MM.1S (cell line): ENCODE results near the gene PDE6G.

Experiments
- DNase-seq: peaks from one replicate; pipeline ENCODE4 v3.0.0-alpha.2; 2015
- H2AFZ ChIP-seq: fragments of 300-600 bp; sonication (generic); 2 replicates; pipeline ENCODE4 v1.6.0; 2016; ENCODE audit warnings: antibody characterized with exemption, low read length
- H3F3A ChIP-seq: fragments of 300-600 bp; sonication (generic); 2 replicates; pipeline ENCODE4 v1.6.1; 2016; ENCODE audit warnings: mild to moderate bottlenecking, antibody characterized with exemption, low read length, moderate library complexity, mixed read lengths; ENCODE audit not compliant: insufficient read depth
- H3K27ac ChIP-seq: fragments of 300-600 bp; sonication (generic); 2 replicates; pipeline ENCODE4 v1.5.1; 2016; ENCODE audit warnings: mild to moderate bottlenecking, low read length
- H3K27me3 ChIP-seq: fragments of 300-600 bp; sonication (generic); replicated peaks from 2 replicates; pipeline ENCODE4 v1.6.0; 2016; ENCODE audit warnings: low read length; ENCODE audit not compliant: insufficient read depth
- H3K36me3 ChIP-seq: fragments of 300-600 bp; sonication (generic); replicated peaks from 2 replicates; pipeline ENCODE4 v1.6.1; 2016; ENCODE audit warnings: mild to moderate bottlenecking, low read length, mixed read lengths; ENCODE audit not compliant: insufficient read depth
- H3K4me1 ChIP-seq: fragments of 300-600 bp; sonication (generic); 2 replicates; pipeline ENCODE4 v1.6.1; 2016; ENCODE audit warnings: low read length, mixed read lengths
- H3K4me2 ChIP-seq: fragments of 300-600 bp; sonication (generic); 2 replicates; pipeline ENCODE4 v1.6.0; 2016; ENCODE audit warnings: low read depth, low read length
- H3K4me3 ChIP-seq: fragments of 300-600 bp; sonication (generic); 2 replicates; pipeline ENCODE4 v1.5.1; 2016; ENCODE audit warnings: low read length, mixed read lengths
- H3K79me2 ChIP-seq: fragments of 300-600 bp; sonication (generic); 2 replicates; pipeline ENCODE4 v1.6.1; 2016; ENCODE audit warnings: mixed run types, low read length, mixed read lengths
- H3K9ac ChIP-seq: fragments of 300-600 bp; sonication (generic); 2 replicates; pipeline ENCODE4 v1.6.1; 2016; ENCODE audit warnings: low read length, mixed read lengths
- H3K9me2 ChIP-seq: fragments of 300-600 bp; sonication (generic); replicated peaks from 2 replicates; pipeline ENCODE4 v1.6.1; 2016; ENCODE audit warnings: mild to moderate bottlenecking, low read length, mixed read lengths; ENCODE audit not compliant: insufficient read depth
- H3K9me3 ChIP-seq: fragments of 300-600 bp; sonication (generic); replicated peaks from 2 replicates; pipeline ENCODE4 v1.6.1; 2016; ENCODE audit warnings: mild to moderate bottlenecking, low read length, mixed read lengths; ENCODE audit not compliant: insufficient read depth
- H4K20me1 ChIP-seq: fragments of 300-600 bp; sonication (generic); 2 replicates; pipeline ENCODE4 v1.6.1; 2016; ENCODE audit warnings: mild to moderate bottlenecking, low read length, moderate library complexity, mixed read lengths; ENCODE audit not compliant: insufficient read depth
- EZH2 ChIP-seq: fragments of 300-600 bp; sonication (generic); optimal IDR thresholded peaks from 2 replicates; pipeline ENCODE3; 2017; ENCODE audit warnings: low read depth, mild to moderate bottlenecking, antibody characterized with exemption, low read length, mixed read lengths
- EZH2phosphoT487 ChIP-seq: fragments of 300-600 bp; sonication (generic); IDR thresholded peaks from 2 replicates; pipeline ENCODE4 v1.6.1; 2018; ENCODE audit warnings: antibody characterized with exemption, low read length
- TF ChIP-seq, protein P1 (sequence below): fragments of 300-600 bp; sonication (generic); IDR thresholded peaks from 2 replicates; pipeline ENCODE4 v1.5.1; 2016; ENCODE audit warnings: antibody characterized with exemption, low read length, mixed read lengths

PDE6G gene

GRCh38 chr17:81695211-81695610 lies 38.9 kb upstream of the PDE6G start:
- Histone ChIP-seq H3K27me3 (no peaks in the 10 kb centered on the region), H2AFZ (no peak overlapping the region), H3K27ac (no peak overlapping the region), H3K9me2 (no peaks in the 10 kb centered on the region), H3K36me3 (peaks cover 4% of the 10 kb centered on the region; the same call in 1 of the 2 replicates), H3K9ac (no peak overlapping the region), H3K4me1 (no peaks in the 10 kb centered on the region), H3F3A (no peaks in the 10 kb centered on the region), H3K79me2 (peaks cover 35% of the 10 kb centered on the region), H4K20me1 (no peaks in the 10 kb centered on the region), H3K9me3 (no peaks in the 10 kb centered on the region), H3K4me2 (no peak overlapping the region), H3K4me3 (no peak overlapping the region)
- no peak for DNase-seq
- TF ChIP-seq EZH2 (no peak), EZH2phosphoT487 (no peak)
- TF ChIP-seq, protein P1, sequence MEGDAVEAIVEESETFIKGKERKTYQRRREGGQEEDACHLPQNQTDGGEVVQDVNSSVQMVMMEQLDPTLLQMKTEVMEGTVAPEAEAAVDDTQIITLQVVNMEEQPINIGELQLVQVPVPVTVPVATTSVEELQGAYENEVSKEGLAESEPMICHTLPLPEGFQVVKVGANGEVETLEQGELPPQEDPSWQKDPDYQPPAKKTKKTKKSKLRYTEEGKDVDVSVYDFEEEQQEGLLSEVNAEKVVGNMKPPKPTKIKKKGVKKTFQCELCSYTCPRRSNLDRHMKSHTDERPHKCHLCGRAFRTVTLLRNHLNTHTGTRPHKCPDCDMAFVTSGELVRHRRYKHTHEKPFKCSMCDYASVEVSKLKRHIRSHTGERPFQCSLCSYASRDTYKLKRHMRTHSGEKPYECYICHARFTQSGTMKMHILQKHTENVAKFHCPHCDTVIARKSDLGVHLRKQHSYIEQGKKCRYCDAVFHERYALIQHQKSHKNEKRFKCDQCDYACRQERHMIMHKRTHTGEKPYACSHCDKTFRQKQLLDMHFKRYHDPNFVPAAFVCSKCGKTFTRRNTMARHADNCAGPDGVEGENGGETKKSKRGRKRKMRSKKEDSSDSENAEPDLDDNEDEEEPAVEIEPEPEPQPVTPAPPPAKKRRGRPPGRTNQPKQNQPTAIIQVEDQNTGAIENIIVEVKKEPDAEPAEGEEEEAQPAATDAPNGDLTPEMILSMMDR = no peak

GRCh38 chr17:81694810-81695209 lies 38.5 kb upstream of the PDE6G start:
- Histone ChIP-seq H3K36me3 (peaks cover 4% of the 10 kb centered on the region; the same call in 1 of the 2 replicates), H3K9ac (no peak overlapping the region), H3K4me1 (no peaks in the 10 kb centered on the region), H3K27ac (no peak overlapping the region), H3K27me3 (no peaks in the 10 kb centered on the region), H3K4me2 (no peak overlapping the region), H3F3A (no peaks in the 10 kb centered on the region), H3K9me2 (no peaks in the 10 kb centered on the region), H4K20me1 (no peaks in the 10 kb centered on the region), H3K9me3 (no peaks in the 10 kb centered on the region), H2AFZ (no peak overlapping the region), H3K4me3 (no peak overlapping the region), H3K79me2 (peaks cover 38% of the 10 kb centered on the region)
- TF ChIP-seq, protein P1 = no peak
- DNase-seq = no peak

- TF ChIP-seq, protein P1 = no peak
- TF ChIP-seq EZH2phosphoT487 = no peak
- TF ChIP-seq EZH2 = no peak
- Histone ChIP-seq H3K4me2 (no peak overlapping the region), H3K27ac (no peak overlapping the region), H3K9ac (no peak overlapping the region), H3F3A (no peaks in the 10 kb centered on the region), H4K20me1 (no peaks in the 10 kb centered on the region), H3K36me3 (peaks cover 4% of the 10 kb centered on the region; the same call in 1 of the 2 replicates), H3K79me2 (peaks cover 40% of the 10 kb centered on the region), H3K4me1 (no peaks in the 10 kb centered on the region), H3K9me3 (no peaks in the 10 kb centered on the region), H2AFZ (no peak overlapping the region), H3K27me3 (no peaks in the 10 kb centered on the region), H3K4me3 (no peak overlapping the region), H3K9me2 (no peaks in the 10 kb centered on the region)
- DNase-seq = no peak
Measured at GRCh38 chr17:81693509-81694210, 37.3 kb upstream of the PDE6G start.
